Glutamatergic neuron (in vitro differentiated cells): Measurements from ENCODE around the gene GLMP. TPM values are rescaled to one million over a fixed set of nuclear protein-coding genes. Genes with fewer than 3 reads are reported as not detected.

Source experiments
- DNase-seq: peaks from one replicate; pipeline ENCODE4 v3.0.0; 2022
- H3K27ac Mint-ChIP-seq: one replicate; pipeline ENCODE4 v1.8.0; 2020; ENCODE audit warnings: mild to moderate bottlenecking, mixed read lengths, inconsistent platforms; ENCODE audit not compliant: unreplicated experiment
- H3K27me3 Mint-ChIP-seq: one replicate; pipeline ENCODE4 v1.8.0; 2020; ENCODE audit warnings: mild to moderate bottlenecking, moderate library complexity, mixed read lengths, inconsistent platforms; ENCODE audit not compliant: unreplicated experiment
- H3K36me3 Mint-ChIP-seq: one replicate; pipeline ENCODE4 v1.8.0; 2020; ENCODE audit warnings: mild to moderate bottlenecking, mixed read lengths, inconsistent platforms; ENCODE audit not compliant: unreplicated experiment
- H3K4me1 Mint-ChIP-seq: one replicate; pipeline ENCODE4 v1.8.0; 2020; ENCODE audit warnings: mild to moderate bottlenecking, low read depth, mixed read lengths, inconsistent platforms; ENCODE audit not compliant: unreplicated experiment
- H3K4me3 Mint-ChIP-seq: one replicate; pipeline ENCODE4 v1.8.0; 2020; ENCODE audit warnings: mild to moderate bottlenecking, mixed read lengths, inconsistent platforms; ENCODE audit not compliant: unreplicated experiment
- H3K9me3 Mint-ChIP-seq: one replicate; pipeline ENCODE4 v1.8.0; 2020; ENCODE audit warnings: mild to moderate bottlenecking, moderate library complexity, mixed read lengths, inconsistent platforms; ENCODE audit not compliant: unreplicated experiment
- total RNA-seq: library from RNA; stranded (reverse); fragmentation: NEBNext Ultra II Directional; extraction: Animal tissue kit (Norgen Biotek cat#: 25700); gene quantifications from one replicate; pipeline ENCODE4 v1.2.1, GENCODE V29; 2021; ENCODE audit not compliant: unreplicated experiment
- TF ChIP-seq, protein P1 (sequence below): fragments of 200-600 bp; sonication (generic); IDR thresholded peaks from one replicate; pipeline ENCODE4 v1.5.0; 2021; ENCODE audit not compliant: partially characterized antibody, unreplicated experiment

The GLMP gene
- total RNA-seq, 1 donor from 2014 or later, result 35.4 TPM

DNA sequence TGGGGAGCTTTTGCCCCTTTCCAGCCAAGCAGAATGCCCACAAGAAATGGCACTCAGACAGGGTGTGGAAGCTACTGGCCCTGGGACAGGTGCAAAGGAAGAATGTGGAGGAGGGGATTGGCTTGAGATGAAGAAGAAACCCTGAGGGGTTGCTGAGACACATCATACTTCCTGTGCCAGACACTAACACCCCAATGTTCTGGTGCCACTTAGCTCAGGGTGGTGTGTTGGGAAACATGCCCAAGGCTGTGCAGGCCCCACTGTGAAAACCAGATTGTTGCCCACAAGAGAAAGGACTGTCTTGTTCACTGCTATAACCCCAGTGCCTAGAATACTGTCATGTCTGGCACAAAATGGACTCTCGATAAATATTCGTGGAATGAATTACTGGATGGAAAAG lies 37.8 kb downstream of the GLMP start:
- Mint-ChIP-seq H3K27me3 (peaks cover 4% of the 10 kb centered on the region), H3K4me3 (no peak overlapping the region), H3K36me3 (no peaks in the 10 kb centered on the region), H3K27ac (no peak overlapping the region), H3K4me1 (peaks cover 29% of the 10 kb centered on the region), H3K9me3 (peaks cover 7% of the 10 kb centered on the region)
- no peak for DNase-seq
- TF ChIP-seq, protein P1, sequence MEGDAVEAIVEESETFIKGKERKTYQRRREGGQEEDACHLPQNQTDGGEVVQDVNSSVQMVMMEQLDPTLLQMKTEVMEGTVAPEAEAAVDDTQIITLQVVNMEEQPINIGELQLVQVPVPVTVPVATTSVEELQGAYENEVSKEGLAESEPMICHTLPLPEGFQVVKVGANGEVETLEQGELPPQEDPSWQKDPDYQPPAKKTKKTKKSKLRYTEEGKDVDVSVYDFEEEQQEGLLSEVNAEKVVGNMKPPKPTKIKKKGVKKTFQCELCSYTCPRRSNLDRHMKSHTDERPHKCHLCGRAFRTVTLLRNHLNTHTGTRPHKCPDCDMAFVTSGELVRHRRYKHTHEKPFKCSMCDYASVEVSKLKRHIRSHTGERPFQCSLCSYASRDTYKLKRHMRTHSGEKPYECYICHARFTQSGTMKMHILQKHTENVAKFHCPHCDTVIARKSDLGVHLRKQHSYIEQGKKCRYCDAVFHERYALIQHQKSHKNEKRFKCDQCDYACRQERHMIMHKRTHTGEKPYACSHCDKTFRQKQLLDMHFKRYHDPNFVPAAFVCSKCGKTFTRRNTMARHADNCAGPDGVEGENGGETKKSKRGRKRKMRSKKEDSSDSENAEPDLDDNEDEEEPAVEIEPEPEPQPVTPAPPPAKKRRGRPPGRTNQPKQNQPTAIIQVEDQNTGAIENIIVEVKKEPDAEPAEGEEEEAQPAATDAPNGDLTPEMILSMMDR, result no peak

DNA sequence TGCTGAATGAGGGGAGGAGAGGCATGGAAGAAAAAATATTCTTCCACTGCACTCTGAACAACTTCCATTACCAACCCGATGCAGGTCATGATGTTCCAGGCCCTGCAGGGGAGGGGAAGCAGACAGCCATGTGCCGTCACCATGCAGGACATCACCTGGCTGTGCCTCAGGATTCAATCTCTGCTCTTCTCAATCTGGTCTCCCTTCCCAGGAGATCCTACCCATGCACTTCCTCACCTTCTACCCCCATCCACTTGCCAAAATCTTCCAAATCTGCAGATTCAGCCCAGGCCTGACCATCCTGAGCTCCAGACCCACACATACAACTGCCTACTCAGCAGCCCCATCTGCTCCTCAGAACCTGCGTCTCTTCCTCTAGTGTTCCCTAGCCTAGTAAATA lies 41.8 kb downstream of the GLMP start:
- Mint-ChIP-seq H3K9me3 (peaks cover 14% of the 10 kb centered on the region), H3K36me3 (no peaks in the 10 kb centered on the region), H3K27ac (peak overlapping the region; percentile 23), H3K27me3 (peaks cover 9% of the 10 kb centered on the region), H3K4me3 (no peak overlapping the region), H3K4me1 (peaks cover 36% of the 10 kb centered on the region)
- TF ChIP-seq, protein P1, result no peak
- DNase-seq, result no peak

DNA sequence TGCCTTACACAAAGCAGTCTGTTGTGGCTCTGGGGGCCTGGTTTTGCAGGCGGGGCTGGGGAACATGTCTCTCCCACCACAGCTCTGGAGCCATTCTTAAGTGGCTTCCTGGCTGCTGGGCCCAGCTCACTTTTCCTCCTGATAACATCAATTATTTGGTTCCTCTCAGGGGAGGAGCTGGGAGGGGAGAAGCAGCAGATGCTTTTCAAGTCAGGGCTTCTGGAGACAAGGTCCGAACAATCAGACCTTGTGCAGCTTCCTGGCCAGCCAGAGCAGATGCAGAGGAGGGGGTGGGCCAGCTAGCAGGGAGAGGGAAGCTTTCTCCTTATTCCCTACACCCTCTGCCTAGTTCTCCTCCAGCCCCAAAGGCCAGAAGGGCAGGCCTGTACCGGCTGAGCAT lies 44.0 kb downstream of the GLMP start:
- no peaks in the 10 kb centered on the region for H3K36me3 Mint-ChIP-seq
- H3K27ac Mint-ChIP-seq, result peak overlapping the region; percentile 91
- H3K27me3 Mint-ChIP-seq, result peaks cover 9% of the 10 kb centered on the region
- H3K9me3 Mint-ChIP-seq, result peaks cover 14% of the 10 kb centered on the region
- TF ChIP-seq, protein P1, result no peak
- H3K4me3 Mint-ChIP-seq, result peak overlapping the region; percentile 34
- peaks cover 39% of the 10 kb centered on the region for H3K4me1 Mint-ChIP-seq
- peak; percentile 78 for DNase-seq

DNA sequence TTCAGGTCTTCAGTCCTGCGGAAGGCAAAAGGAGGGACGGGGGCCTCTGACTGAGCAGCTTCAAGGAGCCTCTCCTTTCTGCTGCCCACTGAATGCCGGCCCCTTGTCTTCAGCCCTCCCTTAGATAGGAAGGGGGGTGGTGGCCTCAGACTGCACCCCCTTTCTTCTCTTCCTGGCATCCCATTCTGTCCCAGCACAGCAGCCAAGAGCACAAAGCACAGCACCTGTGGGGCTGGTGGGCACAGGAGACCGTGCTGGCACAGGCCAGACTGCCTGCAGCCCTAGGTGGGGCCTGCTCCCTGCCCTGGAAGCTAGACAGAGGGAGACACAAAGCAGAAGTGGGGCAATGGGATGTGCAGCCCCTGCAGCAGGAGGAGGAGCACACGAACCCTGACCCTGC lies 45.9 kb downstream of the GLMP start:
- no peak overlapping the region for H3K4me3 Mint-ChIP-seq
- peaks cover 39% of the 10 kb centered on the region for H3K4me1 Mint-ChIP-seq
- H3K9me3 Mint-ChIP-seq, result peaks cover 14% of the 10 kb centered on the region
- H3K27me3 Mint-ChIP-seq, result peaks cover 15% of the 10 kb centered on the region
- TF ChIP-seq, protein P1, result no peak
- no peak for DNase-seq
- H3K36me3 Mint-ChIP-seq, result no peaks in the 10 kb centered on the region
- peak overlapping the region; percentile 33 for H3K27ac Mint-ChIP-seq

DNA sequence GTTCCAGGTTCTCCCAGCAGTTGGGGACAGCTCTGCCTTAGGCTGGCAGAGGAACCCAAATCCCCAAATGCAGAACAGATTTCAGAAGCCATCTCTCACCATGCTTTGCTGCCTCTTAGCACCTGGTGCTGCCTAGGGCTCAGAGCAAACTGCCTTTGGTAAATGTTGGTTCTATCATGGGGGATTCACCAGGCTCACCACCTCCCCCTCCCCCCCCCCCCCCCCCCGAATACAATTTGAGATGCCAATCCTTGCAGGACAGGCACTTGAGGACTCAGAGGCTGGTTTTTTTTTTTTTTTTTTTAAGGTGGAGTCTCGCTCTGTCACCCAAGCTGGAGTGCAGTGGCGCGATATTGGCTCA lies 47.2 kb downstream of the GLMP start:
- no peak overlapping the region for H3K27ac Mint-ChIP-seq
- H3K4me1 Mint-ChIP-seq, result peaks cover 30% of the 10 kb centered on the region
- no peak overlapping the region for H3K4me3 Mint-ChIP-seq
- TF ChIP-seq, protein P1, result no peak
- H3K9me3 Mint-ChIP-seq, result peaks cover 10% of the 10 kb centered on the region
- no peaks in the 10 kb centered on the region for H3K36me3 Mint-ChIP-seq
- H3K27me3 Mint-ChIP-seq, result peaks cover 16% of the 10 kb centered on the region
- DNase-seq, result no peak
